Stimulated activated CD4-positive, alpha-beta T cell treated with anti-CD3 and anti-CD28 coated beads, Interleukin-1b, Interleukin-23, amount 100 ng/mL, for 4 hours (primary cell): Measurements from ENCODE around the gene SMIM22.

Experiments
- DNase-seq, 2 donors: peaks; one replicate each; pipeline ENCODE4 v3.0.0-alpha.2; 2020; ENCODE audit warnings: low read depth in 2 of 2

Gene SMIM22

DNA sequence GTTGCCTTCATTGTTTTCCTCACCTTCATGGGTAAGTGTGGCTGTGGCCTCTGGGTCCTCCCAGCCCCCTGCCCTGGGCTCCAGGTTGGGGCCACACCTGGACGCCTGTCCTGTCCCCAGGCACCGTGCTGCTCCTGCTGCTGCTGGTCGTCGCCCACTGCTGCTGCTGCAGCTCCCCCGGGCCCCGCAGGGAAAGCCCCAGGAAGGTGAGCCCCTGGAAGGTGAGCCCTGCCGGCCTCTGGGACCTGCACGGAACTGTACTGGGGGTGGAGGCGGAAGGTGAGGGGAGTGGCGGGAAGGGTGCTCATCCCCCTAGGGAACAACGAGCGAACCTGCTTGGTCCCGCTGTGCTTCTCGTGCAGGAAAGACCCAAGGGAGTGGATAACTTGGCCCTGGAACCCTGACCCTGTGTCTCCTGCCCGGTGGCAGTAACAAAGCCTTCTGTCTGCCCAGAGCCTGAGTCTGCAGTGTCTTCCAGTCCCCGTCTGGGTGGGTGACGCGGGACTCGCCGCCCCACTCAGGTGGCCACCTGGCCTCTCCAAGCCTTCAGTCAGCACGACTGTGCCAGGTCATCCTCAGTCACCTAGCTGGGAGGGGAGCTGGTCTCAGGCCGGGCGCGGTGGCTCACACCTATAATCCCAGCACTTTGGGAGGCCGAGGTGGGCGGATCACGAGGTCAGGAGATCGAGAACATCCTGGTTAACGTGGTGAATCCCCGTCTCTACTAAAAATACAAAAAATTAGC is 831 bp downstream of the SMIM22 start:
- no peak for DNase-seq

DNA sequence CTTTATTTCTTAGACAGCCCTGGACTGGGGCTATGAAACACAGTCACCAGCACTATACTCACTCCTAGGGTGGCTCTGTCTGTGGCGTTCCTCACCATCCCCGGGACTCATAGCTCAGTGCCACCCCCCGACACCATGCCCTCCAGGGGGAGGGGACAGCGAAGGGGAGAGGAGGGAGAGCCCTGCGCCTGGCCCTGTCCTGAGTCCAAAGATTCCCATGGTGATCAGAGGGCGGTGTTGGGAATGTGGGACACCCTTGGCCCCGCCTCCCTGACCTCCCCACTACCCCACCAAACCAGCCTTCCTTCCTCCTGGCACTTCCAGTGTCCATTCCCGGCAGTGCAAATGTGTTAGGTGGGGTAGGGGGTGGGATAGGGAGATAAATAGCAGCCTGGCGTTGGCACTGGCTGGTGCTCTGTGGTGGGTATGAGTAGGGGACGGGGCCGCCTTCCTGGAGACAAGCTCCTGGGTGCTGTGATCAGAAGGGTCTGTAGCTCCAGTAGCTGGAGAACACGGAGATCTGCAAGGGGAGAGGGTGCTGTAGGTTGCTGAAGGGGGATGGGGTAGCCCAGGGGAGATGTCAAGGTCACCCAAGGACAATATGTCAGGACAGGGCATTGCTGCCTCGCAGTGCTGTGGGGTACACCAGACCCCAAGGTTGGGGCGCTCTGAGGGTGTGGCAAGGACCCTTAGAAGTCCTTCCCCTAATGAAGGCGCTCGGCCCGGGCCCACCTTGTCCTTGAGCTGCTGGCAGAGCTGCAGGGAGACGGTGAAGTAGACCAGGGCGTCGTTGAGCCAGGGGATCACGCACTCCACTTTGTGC is 2.0 kb downstream of the SMIM22 start:
- DNase-seq: no peak

DNA sequence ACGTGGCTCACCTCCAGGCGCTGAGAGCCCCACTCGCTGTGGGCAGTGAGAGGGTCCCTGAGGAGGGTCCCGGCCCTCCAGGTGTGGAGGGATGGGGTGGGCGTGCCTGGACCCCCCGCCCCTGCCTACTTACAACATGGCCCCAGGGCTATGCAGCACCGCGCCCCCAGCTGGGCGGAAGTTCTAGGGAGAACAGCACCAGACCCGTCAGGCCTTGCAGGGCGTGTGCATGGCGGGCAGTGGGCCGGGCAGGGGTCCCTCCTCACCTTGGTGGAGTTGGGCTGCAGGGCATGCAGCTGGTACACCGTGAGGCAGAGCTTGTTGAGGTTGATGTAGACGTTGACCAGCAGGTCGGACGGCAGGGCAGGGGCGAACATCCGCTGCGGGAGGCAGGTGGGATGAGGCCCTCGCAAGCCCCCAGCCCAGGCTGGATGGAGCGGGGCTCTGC is 2.7 kb downstream of the SMIM22 start:
- DNase-seq: no peak

- no peak for DNase-seq
Observed at GRCh38 chr16:4798456-4798855, 3.3 kb downstream of the SMIM22 start.

DNA sequence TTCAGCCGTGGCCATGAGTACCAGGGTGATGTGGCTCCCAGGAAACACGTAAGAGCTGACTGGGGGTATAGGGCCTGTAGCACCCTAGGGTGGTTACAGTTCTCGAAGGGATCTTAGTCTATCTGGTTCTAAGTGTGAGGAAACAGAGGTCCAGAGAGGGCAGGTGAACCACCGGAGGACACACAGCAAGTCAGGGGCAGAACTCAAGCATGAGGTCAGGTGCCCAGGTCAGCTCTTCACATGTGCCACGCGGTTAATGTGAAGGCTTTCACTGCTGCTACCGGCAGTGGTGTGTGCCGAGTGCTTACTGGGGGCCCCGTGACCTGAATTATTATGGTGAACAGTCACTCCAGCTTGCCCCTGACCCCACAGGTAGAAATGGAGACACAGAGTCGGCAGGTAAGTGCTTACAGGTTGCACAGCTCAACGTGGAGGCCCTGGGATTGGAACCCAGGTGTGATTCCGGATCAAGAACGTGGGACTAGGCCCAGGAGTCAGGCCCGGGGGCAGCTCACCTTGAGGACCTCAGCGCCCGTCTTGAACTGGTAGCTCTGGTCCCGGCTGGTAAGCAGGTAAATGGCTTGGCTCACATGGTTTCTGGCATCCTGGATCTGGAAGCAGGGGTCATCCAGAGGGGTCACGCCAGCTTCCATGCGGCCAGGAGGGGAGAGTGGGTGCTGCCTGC is 4.1 kb downstream of the SMIM22 start:
- DNase-seq: no peak

- DNase-seq: no peak
Observed at GRCh38 chr16:4800290-4801041, 5.3 kb downstream of the SMIM22 start.

DNA sequence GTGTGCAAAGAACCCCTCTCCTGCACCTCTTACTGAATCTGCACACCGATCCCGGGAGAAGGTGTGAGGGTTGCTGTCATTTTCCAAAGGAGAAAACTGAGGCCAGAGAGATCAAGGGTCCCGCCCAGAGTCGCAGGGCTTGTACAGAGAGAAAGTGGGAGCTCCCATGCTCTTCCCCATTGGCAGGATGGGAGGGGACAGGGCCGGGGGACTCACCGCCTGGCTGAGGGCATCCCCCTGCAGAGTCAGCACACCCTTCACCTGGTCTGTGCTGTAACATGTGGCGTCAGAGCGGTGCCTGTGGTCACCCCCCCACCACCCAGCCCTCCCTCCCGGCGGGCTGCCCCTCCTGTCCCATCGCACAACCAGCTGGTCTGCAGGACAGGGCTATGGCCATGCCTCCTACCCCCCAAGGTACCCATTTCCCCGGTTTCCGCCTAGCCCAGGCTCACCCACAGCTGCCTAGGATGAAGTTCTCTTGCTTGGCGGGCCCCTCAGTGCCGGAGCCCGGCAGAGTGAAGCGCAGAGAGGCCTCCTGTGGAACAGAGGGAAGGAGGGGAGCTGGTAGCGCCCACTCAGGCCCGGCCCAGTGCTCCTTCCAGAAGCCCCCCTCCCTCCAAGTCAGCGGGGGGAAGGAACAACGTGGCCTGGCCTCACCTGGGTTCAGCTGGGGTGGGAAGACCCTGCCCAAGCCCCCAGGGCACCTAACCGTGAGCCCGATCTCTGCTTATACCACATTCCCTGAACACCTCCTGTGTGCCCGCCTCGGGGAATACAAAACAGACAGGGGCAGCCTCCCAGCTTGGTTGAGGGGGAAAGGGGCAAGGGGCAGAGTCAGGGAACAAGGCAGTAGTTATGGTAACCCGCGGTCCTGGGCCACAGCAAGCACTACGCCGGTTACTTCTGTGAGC is 6.1 kb downstream of the SMIM22 start:
- DNase-seq: no peak

- peak; percentile 51 to 66 for DNase-seq
Observed at GRCh38 chr16:4801962-4802658, 6.9 kb downstream of the SMIM22 start, which contains the start of gene ROGDI. Gene ROGDI (minus strand): TSS chr16:4802633. CDS start chr16:4802571, 62 bp downstream.

GRCh38 chr16:4802659-4803287 is 7.6 kb downstream of the SMIM22 start:
- peak; percentile 78 to 91 for DNase-seq

- DNase-seq: no peak
Observed at GRCh38 chr16:4803401-4803844, 8.3 kb downstream of the SMIM22 start.

- no peak for DNase-seq
Observed at GRCh38 chr16:4803898-4804762, 9.0 kb downstream of the SMIM22 start.

- DNase-seq: no peak
Observed at GRCh38 chr16:4805231-4805630, 10.1 kb downstream of the SMIM22 start.

- DNase-seq: no peak
Observed at GRCh38 chr16:4806280-4806679, 11.1 kb downstream of the SMIM22 start.

DNA sequence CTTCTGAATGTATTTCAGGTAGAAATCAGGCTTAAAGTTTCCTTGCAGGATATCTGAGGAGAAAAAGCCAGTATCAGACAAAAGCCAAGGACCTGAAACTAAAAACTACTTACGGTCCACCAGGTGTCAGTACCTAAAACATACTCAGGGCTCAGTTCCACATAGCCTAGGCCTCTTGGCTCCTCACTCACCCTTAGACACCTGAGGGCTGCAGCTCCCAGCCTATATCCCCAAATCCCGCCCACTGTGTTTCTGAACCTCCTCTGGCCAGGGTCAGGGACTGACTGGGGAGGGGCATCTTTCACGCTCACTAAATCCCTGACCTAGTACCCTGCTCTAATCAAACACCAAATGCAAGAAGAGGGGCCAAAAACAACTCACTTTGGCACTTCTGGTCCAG is 16.1 kb downstream of the SMIM22 start:
- no peak for DNase-seq

- no peak for DNase-seq
Observed at GRCh38 chr16:4811773-4812172, 16.6 kb downstream of the SMIM22 start.

- DNase-seq: no peak
Observed at GRCh38 chr16:4813251-4814003, 18.3 kb downstream of the SMIM22 start.

DNA sequence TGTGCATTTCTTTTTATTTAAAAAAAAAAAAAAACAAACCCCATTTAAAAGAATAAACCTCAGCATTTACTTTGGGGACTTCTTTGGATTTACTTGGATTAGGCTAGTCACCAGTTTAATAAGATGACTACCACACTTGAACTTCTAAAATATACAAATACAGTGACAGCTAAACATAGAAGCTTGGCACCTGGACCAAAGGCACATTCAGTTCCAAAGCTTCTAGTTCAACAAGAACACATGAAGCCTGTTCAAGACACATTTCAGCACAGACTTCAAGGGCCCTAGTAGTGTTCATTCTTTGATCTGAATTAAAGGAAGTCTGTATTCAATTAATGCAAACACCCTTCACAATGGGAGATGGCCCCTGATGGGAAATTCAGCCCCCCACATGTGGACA is 18.9 kb downstream of the SMIM22 start:
- no peak for DNase-seq
